Right ventricle myocardium superior (tissue), 1 donor: ENCODE data around the gene CSNK1D. TPM values are rescaled to one million over a fixed set of nuclear protein-coding genes. Genes with fewer than 3 reads are reported as not detected.
"Not testable (repeated sequence)": the region's sequence is repeated elsewhere in the genome, so short reads cannot be mapped to it uniquely, and the experiment has no call there.

Experiments used
- ATAC-seq: fragments of 200-7000 bp; cut with Tn5 transposase; one replicate; pipeline ENCODE4 v1.9.1; 2020; ENCODE audit warnings: mild to moderate bottlenecking; ENCODE audit not compliant: poor library complexity
- DNase-seq: peaks from one replicate; pipeline ENCODE4 v3.0.0-alpha.2; 2020
- intact Hi-C: fragments of 100-400 bp; cut with DNase I; formaldehyde crosslinking; loops from one replicate; pipeline ENCODE4 v1.11.2; 2022
- total RNA-seq: library from RNA; stranded (reverse); fragmentation: NEBNext Ultra II Directional; extraction: Animal tissue kit (Norgen Biotek cat#: 25700); gene quantifications from one replicate; pipeline ENCODE4 v1.2.1, GENCODE V29; 2021
- donor health status: DM: no; HTN: yes; CAD: no; lungs with severe emphysema.

CSNK1D gene
- total RNA-seq, 1 donor from 2014 or later = 54.4 TPM

DNA sequence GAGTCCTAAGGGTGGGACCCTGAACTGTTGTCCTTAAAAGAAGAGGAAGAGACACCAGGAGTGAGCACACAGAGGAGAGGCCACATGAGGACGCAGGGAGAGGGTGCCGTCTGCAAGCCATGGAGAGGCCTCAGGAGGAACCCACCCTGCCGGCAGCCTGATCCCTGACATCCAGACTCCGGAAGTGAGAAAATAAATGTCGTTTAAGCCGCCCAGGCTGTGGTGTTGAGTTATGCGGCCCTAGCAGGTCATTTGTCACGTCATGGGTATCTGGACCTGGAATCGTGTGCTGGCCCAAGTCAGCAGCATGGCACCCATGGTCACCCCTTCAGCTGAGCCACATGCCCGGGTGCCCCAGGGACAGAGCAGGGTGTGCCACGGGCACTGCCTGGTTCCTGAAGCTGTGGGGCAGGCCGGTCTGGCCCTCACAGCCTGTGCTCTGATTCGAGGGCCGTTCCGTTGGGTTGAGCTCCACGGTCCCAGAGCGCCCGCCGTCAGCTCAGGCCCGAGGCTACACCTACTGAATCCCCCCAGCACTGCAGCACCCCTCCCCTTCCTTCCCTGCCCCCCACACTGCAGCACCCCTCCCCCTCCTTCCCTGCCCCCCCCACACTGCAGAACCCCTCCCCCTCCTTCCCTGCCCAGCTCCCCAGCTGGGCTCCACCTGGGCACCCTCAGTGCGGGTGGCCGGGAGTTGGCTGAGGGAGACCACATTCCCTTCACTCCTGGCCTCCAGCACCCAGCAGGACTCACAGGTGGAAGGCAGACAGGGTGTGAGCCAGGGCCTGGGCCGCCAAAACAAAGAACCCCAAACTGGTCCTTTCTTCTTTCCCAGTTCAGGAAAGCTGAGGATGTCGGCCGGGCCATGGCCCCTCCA, 58.2 kb downstream of the CSNK1D start:
- intact Hi-C loops = no loop called here
- DNase-seq (peak; percentile 45), ATAC-seq (no peak)

DNA sequence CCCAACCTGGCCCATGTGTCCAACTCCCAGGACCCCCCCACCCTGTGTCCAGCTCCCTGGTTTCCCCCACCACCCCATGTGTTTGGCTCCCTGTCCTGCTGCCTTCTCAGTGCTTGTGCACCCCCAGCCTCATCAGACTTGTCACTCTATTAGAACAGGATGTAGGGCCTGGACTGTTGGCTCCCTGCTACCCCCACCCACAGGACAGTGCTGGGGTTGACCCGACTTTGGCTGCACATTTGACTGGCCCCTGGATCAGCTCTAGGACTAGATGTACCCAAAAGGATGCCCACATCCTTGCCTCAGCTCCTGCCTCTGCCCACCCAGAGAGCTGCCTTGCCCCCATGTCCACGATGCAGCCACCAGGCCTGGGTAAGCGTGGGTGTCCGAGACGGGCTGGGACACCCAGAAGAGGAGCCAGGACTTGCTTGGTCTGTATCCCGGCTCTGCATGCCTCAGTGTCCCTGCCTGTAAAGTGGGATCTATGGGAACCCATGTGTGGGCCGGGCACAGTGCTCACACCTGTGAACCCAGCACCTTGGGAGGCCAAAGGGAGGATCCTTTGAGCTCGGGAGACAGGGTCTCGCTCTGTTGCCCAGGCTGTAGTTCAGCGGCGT, 59.4 kb downstream of the CSNK1D start:
- intact Hi-C loops = no loop called here
- DNase-seq (no peak), ATAC-seq (no peak)

DNA sequence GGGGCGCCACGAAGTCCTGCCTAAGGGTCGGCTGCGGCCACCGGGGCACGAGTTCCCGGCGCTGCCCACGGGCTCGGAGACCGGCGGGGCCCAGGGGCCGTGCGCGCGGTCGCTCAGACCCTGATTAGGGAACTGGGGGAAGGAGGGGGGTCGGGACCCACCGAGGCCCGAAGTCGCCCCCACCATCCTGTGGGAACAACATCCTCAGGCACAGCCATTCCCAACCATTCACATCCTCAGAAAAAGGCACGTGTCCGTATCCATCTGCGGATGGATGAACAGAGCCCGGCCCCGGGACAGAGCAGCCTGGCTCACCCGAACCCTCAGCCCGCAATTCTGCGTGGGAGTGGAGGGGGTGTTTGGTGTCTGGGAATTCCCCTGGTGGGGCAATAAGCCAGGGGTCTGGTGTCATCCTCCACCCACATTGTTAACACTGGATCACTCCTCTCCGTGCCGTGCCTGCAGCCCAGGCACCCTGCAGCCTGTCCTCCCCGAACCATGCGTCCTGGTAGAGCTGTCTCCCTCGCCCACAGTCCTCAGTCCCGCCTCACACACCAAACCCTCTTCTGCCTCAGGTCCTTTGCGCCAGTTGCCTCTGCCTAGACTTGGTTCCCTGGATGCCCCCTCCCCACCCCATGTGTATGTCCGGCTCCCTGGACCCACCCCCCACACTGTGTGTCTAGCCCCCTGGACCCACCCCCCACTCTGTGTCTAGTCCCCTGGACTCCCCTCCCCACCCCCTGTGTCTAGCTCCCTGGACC, 60.1 kb downstream of the CSNK1D start:
- intact Hi-C loops = no loop called here
- ATAC-seq (peak; percentile 32), DNase-seq (peak; percentile 46)

- DNase-seq (peak; percentile 88), ATAC-seq (peak; percentile 92)
- intact Hi-C loops = no loop called here
These were observed 60.9 kb downstream of the CSNK1D start, which contains the start of gene CCDC57 for GRCh38 chr17:82212331-82213250. CCDC57 (minus strand) TSS chr17:82212842; CDS start chr17:82201944, 10,898 bp downstream.

- intact Hi-C loops, DNase-seq, ATAC-seq: not testable (repeated sequence)
These were observed 62.8 kb downstream of the CSNK1D start for GRCh38 chr17:82210655-82211054.

DNA sequence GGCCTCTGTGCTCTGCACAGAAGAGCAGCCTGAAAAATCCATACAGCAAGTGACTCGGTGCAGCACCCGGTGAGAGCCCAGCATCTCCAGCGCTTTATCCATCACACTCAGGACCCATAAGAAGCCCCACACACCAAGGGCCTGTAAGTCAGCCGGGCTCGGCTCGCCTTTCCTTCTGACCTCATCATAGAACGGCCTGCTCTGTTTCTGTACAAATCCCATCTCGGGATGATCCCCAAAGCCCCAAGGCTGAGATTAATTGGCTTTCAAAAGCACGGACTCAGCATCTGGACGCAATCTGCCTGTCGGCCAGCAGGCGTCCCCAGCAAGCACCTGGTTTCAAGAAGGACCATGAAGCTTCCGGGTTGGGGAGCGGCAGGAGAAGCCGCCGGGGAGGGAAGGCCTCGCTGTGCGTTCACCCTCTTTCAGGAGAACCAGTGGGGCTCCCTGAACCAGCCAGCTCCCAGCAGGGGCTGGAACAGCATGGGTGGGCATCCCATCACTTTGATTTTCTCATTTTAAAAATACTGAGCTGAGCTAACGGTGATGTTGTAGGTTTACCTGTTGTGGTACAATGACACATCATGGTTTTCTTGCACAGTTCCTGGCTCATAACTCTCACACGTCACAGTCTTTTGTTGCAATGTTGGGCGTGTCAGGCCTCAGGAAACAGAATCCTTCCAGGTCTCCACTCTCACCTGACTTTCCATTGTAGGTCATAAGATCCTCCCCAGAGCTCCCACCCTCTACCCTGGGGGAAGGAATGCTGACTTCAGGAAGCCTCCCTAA, 67.6 kb downstream of the CSNK1D start:
- ATAC-seq = peak; percentile 93
- intact Hi-C loops = loop anchor here (5.0 kb wide), 1 partner anchor 116 kb away; no protein-coding TSS in a partner anchor
- DNase-seq = peak; percentile 92

- DNase-seq (no peak), ATAC-seq (peak; percentile 36)
- intact Hi-C loops = loop anchor here (5.0 kb wide), 1 partner anchor 117 kb away; no protein-coding TSS in a partner anchor
These were observed 68.4 kb downstream of the CSNK1D start for GRCh38 chr17:82204831-82205719.

DNA sequence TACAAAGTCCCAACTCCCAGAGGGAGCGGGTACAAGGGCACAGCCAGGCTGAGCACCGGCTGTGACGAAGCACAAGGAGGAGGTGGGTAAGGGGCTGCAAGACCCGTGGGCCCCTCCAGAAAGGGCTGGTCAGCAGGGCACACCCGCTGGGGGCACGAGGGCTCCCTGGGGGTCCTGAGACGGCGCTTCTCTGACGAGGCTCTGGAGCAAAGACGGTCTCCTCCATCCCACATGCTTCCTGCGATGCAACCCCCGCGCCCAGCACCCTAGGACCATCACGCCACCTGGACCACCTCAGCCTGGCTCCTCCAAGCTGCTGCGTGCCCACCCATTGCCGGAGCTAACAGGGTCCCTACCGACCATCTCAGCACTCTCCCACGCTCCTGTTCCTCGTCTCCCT, 69.6 kb downstream of the CSNK1D start:
- intact Hi-C loops = no loop called here
- DNase-seq = no peak
- no peak for ATAC-seq

GRCh38 chr17:82202981-82203380, 70.5 kb downstream of the CSNK1D start:
- ATAC-seq (no peak), DNase-seq (no peak)
- intact Hi-C loops = no loop called here

- DNase-seq (no peak), ATAC-seq (no peak)
- intact Hi-C loops = no loop called here
These were observed 72.0 kb downstream of the CSNK1D start for GRCh38 chr17:82201498-82201910.

GRCh38 chr17:82200743-82201497, 72.6 kb downstream of the CSNK1D start:
- no peak for DNase-seq
- intact Hi-C loops = no loop called here
- no peak for ATAC-seq

DNA sequence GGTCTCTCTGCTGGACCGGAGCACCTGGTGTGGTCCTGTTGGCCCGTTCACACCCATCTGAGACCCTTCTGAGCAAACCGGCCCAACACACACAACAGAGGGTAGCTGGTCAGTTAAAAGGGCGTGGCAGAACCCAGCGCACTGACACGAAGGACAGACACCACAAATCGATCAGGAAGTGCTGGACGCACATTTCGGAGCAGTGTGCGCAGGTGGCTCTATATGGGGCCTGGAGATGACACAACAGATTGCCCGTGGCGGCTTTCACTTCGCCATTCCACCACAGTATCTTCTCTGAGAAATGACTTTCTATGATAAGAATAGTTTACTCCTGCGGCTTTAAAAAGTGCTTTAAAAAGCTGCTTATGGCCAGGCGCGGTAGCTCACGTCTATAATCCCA, 73.4 kb downstream of the CSNK1D start:
- intact Hi-C loops = no loop called here
- no peak for DNase-seq
- no peak for ATAC-seq

GRCh38 chr17:82199496-82199895, 74.0 kb downstream of the CSNK1D start:
- intact Hi-C loops = no loop called here
- ATAC-seq = no peak

DNA sequence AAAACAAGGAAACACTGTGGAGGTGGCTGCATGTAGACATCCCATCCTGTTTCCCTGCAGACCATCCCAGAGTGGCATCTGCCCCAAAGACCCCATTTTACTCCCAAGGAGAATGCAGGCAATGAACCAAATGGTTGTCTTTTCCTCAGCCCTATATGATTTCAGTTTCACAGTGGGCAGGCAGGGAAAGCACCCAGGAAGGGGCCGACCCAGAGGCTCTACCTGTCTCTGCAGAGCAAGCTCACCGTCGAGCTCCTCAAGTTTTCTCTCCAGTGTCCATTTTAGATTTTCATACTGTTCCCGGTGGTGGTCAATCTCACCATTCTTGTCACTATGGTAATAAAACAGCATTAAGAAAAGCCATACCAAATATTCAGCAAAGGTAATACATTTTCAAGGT, 75.4 kb downstream of the CSNK1D start:
- ATAC-seq = no peak
- intact Hi-C loops = no loop called here

More at GRCh38 chr17:82199496-82199895, 74.0 kb downstream of the CSNK1D start:
- no peak for DNase-seq

DNA sequence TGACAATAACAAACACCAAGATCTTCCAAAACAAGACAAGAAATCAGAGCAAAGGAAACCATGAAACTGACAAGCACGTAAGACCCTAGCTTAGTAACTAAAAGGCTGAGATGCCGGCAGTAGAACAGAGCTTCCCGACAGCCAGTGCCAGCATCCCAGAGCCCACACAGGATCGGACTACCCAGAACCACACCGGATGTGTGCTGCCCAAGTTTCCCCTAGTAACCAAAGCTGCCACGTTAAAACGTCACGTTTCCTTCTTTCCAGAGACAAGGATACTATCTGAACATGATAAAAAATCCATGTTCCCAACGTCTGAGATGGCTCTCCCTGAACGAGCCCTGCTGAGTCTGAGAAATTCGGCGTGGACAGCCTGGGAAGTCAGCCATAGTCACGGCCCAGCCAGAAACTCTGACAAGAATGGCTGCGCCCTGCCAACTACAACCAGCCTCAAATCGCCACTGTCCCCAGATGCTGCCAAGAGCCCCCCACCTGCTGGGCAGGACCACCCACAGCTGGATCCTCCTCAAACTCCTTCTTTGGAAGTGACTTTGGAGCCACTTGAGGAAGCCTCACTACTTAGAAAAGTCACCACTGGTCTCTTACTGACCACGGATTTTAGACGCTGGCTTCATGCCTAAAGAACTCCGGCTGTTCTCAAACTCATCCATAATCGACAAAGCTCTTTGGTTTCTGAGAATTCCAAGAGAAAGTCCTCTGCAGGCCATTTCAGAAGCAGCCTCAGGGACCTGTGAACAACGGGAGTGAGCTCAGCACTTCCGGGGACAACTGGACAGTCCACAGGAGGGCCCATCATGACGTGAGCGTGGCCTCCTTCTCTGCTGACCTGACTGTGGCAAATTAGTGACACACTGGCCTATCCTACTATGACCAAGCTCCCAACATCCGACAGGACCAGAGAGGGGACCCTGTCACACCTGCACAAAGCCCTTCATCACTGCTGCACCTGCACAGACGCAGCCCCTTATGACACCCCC, 77.5 kb downstream of the CSNK1D start:
- intact Hi-C loops = no loop called here
- peak; percentile 67 for ATAC-seq
- peak; percentile 66 for DNase-seq

More for the DNA sequence above, 75.4 kb downstream of the CSNK1D start:
- no peak for DNase-seq
